Bronchial epithelial cell (primary cell): Measurements from ENCODE around the gene FXYD3. TPM values are rescaled to one million over a fixed set of nuclear protein-coding genes. Genes with fewer than 3 reads are reported as not detected.
"Not testable (repeated sequence)": the region's sequence is repeated elsewhere in the genome, so short reads cannot be mapped to it uniquely, and the experiment has no call there.

Source experiments
- DNase-seq: peaks from one replicate; pipeline ENCODE4 v3.0.0-alpha.2; 2010; ENCODE audit warnings: low read depth
- FAIRE-seq: peaks from 2 replicates; lab custom pipeline; 2011; peaks lifted over from hg19 to GRCh38; lab: Jason Lieb, UNC
- H3K27me3 ChIP-seq: 2 replicates; pipeline ENCODE4 v1.5.1; 2011; ENCODE audit warnings: low read length; ENCODE audit not compliant: control insufficient read depth, insufficient read depth
- H3K36me3 ChIP-seq: 2 replicates; pipeline ENCODE4 v1.5.1; 2011; ENCODE audit warnings: low read length; ENCODE audit not compliant: control insufficient read depth, insufficient read depth
- H3K4me3 ChIP-seq: 2 replicates; pipeline ENCODE4 v1.5.1; 2011; ENCODE audit warnings: mild to moderate bottlenecking, low read depth, low read length, control low read depth
- total RNA-seq: library from RNA; depleted of rRNA; stranded (reverse); fragments of >200 nt; gene quantifications from 2 replicates; pipeline ENCODE4 v1.2.1, GENCODE V29; 2014
- TF ChIP-seq, protein P1 (sequence below): IDR thresholded peaks from 2 replicates; pipeline ENCODE4 v1.5.1; 2011; ENCODE audit warnings: mild to moderate bottlenecking, moderate library complexity, low read length, control low read depth, inconsistent platforms; ENCODE audit not compliant: insufficient read depth, severe bottlenecking

Gene FXYD3
- total RNA-seq, 1 donor from 2014 or later = 309 TPM

DNA sequence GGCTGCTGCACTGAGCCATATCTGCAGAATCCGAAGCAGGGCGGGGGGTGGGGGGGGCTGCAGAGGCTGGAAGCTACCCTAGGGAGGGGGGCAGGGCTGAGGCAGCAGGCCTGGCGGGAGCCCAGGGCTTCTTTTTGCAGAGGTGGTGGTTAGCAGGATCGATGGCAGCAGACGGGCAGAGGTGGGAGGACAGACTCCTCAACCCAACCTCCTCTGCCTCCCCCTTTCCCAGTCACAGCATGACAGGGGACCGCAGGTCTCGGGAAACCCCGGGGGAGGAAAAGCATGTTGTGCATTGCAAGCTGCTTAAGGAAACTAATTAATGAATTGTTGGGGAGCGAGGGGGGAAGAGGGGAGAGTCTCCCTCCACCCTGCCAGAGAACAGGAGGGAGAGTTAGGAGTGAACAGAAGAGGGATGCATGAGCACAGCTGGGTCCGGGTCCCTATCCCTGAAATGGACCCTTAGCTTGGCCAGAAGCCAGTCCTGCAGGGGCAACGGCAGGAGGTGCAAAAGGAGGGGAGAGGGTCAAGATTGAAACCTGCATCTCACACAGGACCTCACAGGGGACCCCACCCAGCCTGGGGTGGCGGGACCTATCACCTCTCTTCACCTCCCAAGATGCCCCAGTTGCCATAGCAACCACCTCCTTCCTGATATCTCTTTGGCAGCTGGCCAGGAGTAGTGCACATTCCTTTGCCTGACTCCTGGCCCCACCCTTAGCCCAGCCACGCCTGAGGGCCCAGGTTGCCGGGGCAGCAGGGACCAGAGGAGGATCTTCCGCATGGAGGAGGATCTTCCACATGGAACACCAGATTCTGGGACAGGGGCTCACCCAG, 29.2 kb downstream of the FXYD3 start:
- TF ChIP-seq, protein P1, sequence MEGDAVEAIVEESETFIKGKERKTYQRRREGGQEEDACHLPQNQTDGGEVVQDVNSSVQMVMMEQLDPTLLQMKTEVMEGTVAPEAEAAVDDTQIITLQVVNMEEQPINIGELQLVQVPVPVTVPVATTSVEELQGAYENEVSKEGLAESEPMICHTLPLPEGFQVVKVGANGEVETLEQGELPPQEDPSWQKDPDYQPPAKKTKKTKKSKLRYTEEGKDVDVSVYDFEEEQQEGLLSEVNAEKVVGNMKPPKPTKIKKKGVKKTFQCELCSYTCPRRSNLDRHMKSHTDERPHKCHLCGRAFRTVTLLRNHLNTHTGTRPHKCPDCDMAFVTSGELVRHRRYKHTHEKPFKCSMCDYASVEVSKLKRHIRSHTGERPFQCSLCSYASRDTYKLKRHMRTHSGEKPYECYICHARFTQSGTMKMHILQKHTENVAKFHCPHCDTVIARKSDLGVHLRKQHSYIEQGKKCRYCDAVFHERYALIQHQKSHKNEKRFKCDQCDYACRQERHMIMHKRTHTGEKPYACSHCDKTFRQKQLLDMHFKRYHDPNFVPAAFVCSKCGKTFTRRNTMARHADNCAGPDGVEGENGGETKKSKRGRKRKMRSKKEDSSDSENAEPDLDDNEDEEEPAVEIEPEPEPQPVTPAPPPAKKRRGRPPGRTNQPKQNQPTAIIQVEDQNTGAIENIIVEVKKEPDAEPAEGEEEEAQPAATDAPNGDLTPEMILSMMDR = no peak
- DNase-seq = peak; percentile 61
- Histone ChIP-seq H3K36me3 (no peaks in the 10 kb centered on the region), H3K27me3 (peaks cover 17% of the 10 kb centered on the region), H3K4me3 (no peak overlapping the region)
- FAIRE-seq = no peak

DNA sequence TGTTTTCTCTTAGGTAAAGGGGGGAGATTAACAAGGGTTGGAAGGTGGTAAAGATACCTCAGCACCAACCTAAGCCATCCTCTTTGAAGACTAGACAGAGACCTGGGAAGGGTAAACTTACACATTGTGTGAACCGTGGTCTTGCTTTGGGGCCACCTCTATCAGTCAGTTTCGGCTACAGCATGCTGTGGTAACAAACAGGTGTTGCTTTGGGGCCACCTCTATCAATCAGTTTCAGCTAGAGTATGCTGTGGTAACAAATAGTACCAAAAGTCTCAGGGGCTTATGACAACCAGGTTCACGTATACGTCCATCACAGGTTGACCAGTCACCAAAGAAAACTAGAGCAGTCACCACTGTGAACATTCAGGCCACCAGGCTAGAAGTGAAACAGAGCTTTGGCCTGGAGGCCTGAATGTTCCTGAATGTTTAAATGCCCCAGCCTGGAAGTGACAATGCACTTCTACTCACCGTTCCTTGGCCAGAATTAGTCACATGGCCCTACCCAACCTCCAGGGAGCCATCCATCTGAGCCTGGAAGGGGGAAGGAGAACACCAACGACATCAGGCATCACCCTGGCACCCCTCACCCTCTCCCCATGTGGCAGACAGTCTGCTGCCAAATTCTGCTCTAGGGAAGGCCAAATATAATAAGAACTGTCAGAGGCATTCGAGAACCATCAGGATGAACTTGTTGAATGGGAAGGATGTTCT, 31.3 kb downstream of the FXYD3 start:
- FAIRE-seq (peak; percentile 76), DNase-seq (no peak)
- TF ChIP-seq, protein P1 = no peak
- no peak overlapping the region for H3K4me3 ChIP-seq
- H3K27me3 ChIP-seq = peaks cover 17% of the 10 kb centered on the region
- no peaks in the 10 kb centered on the region for H3K36me3 ChIP-seq

DNA sequence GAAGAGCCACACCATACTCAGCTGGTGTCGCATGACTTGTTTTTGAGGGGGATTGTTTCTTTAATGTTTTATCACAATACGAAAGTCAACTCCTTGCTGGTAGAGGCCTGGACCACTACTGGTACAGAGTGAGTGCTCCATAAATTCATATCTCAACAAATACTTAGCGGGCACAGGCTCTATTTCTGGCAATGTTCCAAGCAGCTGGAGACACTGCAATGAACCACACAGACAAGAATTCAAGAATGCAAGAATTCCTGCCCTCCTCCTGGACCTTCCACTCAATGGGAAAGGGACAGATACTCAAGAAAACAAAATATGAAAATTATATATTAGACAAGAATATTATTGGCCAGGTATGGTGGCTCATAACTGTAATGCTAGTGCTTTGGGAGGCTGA, 33.8 kb downstream of the FXYD3 start:
- Histone ChIP-seq H3K36me3 (no peaks in the 10 kb centered on the region), H3K4me3 (no peak overlapping the region), H3K27me3 (no peaks in the 10 kb centered on the region)
- DNase-seq (no peak), FAIRE-seq (no peak)
- TF ChIP-seq, protein P1 = no peak

DNA sequence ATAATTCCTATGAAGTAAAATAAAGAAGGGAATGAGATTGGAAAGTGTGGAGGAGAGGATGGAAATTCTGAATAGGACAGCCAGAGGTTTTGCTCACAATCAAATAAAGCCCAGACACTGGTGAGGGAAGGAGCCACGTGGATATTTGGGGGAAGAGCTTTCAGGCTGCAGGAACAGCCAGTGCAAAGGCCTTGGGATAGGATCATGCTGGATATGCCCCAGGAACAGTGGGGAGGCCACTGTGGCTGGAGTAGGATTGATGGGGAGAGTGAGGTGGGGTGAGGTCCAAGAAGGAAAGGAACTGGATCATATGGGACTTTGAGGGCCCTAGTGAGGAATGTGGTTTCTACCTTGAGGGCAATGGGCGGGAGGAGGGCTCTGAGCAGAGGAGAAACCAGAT, 34.8 kb downstream of the FXYD3 start:
- TF ChIP-seq, protein P1 = no peak
- DNase-seq (no peak), FAIRE-seq (no peak)
- Histone ChIP-seq H3K36me3 (no peaks in the 10 kb centered on the region), H3K27me3 (no peaks in the 10 kb centered on the region), H3K4me3 (no peak overlapping the region)

DNA sequence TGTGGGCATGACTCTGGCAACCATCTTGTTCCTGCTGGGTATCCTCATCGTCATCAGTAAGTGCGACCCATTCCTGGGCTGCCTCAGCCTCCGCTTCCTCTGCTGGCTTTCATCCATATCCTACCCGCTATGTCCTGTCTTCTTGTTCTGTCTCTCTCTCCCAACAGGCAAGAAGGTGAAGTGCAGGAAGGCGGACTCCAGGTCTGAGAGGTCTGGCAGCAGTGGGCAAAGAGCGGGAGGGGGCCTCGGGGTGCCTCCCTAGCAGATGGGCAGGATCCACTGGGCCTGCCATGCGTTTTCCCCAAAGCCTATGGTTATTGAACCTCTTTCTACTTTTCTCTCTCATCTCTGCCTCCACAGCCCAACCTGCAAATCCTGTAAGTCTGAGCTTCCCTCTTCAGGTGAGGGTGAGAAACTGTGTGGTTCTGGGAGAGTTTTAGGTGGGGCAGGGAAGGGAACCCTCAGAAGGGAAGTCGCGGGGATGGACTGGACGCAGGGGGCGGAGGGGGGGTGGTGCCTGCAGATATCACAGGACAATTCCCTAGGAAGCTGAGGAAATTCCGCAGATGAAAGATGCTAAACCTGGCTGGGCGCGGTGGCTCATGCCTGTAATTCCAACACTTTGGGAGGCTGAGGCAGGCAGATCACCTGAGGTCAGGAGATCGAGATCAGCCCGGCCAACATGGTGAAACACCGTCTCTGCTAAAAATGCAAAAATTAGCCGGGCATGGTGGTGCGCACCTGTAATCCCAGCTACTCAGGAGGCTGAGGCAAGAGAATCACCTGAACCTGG, 35.8 kb downstream of the FXYD3 start:
- FAIRE-seq = no peak
- Histone ChIP-seq H3K4me3 (no peak overlapping the region), H3K36me3 (no peaks in the 10 kb centered on the region)

DNA sequence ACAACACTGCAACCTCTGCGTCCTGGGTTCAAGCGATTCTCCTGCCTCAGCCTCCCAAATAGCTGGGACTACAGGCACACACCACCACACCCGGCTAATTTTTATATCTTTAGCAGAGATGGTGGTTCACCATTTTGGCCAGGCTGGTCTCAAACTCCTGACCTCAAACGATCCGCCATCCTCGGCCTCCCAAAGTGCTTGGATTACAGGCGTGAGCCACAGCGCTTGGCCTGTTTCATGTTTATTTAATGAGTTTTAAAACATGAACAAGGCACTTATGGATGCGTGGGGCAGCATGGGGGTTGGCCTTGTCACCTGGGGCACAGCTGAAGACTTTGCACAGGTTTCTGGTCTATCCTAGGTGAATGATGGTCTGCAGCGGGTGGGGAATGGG, 37.5 kb downstream of the FXYD3 start:
- not testable (repeated sequence) for H3K4me3 ChIP-seq, DNase-seq, H3K36me3 ChIP-seq, FAIRE-seq, H3K27me3 ChIP-seq

More for the DNA sequence above, 35.8 kb downstream of the FXYD3 start:
- TF ChIP-seq, protein P1 = no peak
- no peaks in the 10 kb centered on the region for H3K27me3 ChIP-seq
- DNase-seq = no peak
